ENCODE results near the gene METTL25B.

Gene METTL25B

DNA sequence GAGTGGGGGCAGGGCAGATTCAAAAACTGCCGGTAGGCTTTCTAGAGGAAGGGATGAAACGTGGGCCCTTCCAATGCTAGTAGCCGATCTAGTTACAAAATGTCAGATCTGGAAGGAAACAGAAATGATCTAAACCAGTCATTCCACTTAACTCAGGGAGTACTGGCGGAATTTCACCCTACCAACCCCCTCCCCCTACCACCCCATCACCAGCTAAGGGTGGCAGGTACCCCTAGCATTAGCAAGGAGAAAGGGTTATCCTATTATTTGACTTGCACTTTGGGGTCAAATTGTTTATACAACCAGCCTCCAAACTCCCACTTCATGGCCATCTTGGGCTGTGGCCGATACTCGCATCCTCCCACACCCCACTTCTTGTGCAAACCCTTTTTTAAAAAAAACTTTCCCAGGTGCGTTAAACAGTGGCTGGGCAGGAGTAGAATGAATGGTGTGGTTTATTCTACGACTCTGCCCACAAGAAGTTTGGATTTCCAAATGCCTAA is 13.3 kb downstream of the METTL25B start:
- Histone ChIP-seq H3K27me3 (no peaks in the 10 kb centered on the region), H3K36me3 (peaks cover 55 to 81% (median 72%) of the 10 kb centered on the region in 11 experiments), H3K9ac (peak overlapping the region in 9 of 11 experiments; percentile 34 to 90 (median 51); a peak in 12 of 22 replicates), H3K9me3 (replicated peaks in 1 of 11) (no peaks in the 10 kb centered on the region), H3K4me3 (peak overlapping the region in 8 of 10 experiments; percentile 13 to 83 (median 42); a peak in 6 of 20 replicates), H3K4me2 (peak overlapping the region; percentile 54 to 84 (median 68)), H3K27ac (peak overlapping the region; percentile 61 to 88 (median 78)), H3K4me1 (peaks cover 40 to 65% (median 56%) of the 10 kb centered on the region in 10 experiments), H4K20me1 (peaks cover 0 to 35% (median 29%) of the 10 kb centered on the region in 11 experiments; a peak in 18 of 22 replicates)
- no peak for TF ChIP-seq Cebpa-rat (IDR thresholded peaks at IDR 0.05)

DNA sequence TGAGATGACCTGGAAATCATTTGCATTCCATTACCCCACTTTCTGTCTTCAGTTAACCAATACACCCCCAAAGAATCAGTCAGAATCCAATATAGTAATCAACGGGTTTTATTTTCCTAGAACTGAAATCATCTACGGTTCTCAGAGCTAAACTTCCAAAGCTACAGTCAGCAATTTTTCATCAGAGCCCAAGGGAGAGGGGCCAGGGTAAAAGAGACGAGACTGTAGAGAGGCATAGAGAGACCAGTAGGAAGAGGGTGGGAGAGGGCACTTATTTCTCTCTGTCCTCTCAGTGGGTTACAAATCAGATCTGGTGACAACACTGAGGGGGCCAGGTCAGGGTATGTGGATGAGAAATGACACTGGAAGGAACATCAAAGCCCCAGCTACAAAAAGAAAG is 13.7 kb downstream of the METTL25B start:
- peak overlapping the region in 2 of 10 experiments; percentile 13 to 46; a peak in 1 of 20 replicates for H3K4me3 ChIP-seq

DNA sequence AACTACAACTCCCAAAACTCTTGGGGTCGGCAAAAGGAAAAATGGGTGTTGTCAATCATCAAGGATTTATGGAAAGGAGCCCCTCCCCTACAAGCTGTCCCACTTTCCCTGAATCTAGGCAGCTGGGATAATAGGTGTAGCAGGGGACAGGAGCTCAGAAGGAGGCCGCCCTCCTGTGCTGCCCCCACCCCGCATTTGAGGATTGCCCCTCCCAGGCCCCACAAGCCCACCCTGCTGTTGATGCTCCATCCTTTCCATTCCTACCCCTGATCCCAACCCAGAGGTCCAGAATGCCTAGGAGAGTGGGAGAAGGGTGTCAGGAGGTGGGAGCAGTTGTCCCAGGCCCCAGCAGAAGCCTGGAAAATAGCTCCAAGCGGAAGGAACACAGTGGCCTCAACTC is 14.5 kb downstream of the METTL25B start:
- H3K36me3 ChIP-seq = peaks cover 43 to 68% (median 62%) of the 10 kb centered on the region in 11 experiments
- peaks cover 0 to 47% (median 34%) of the 10 kb centered on the region in 11 experiments; a peak in 18 of 22 replicates for H4K20me1 ChIP-seq
- H3K9ac ChIP-seq = peak overlapping the region in 2 of 11 experiments; percentile 3 to 14; a peak in 2 of 22 replicates
- H3K9me3 ChIP-seq (replicated peaks in 1 of 11) = no peaks in the 10 kb centered on the region
- H3K4me1 ChIP-seq = peaks cover 50 to 76% (median 66%) of the 10 kb centered on the region in 10 experiments
- H3K27ac ChIP-seq = peak overlapping the region in 9 of 11 experiments; percentile 55 to 85 (median 75); a peak in 11 of 22 replicates
- no peak for TF ChIP-seq Cebpa-rat (IDR thresholded peaks at IDR 0.05)
- no peak overlapping the region for H3K4me3 ChIP-seq
- H3K27me3 ChIP-seq = no peaks in the 10 kb centered on the region
- H3K4me2 ChIP-seq = peak overlapping the region in 4 of 11 experiments; percentile 1 to 68 (median 38); a peak in 5 of 22 replicates

More for the DNA sequence above, 13.7 kb downstream of the METTL25B start:
- peaks cover 45 to 70% (median 61%) of the 10 kb centered on the region in 10 experiments for H3K4me1 ChIP-seq
- no peaks in the 10 kb centered on the region for H3K27me3 ChIP-seq
- H3K36me3 ChIP-seq = peaks cover 51 to 76% (median 67%) of the 10 kb centered on the region in 11 experiments
- peaks cover 0 to 40% (median 34%) of the 10 kb centered on the region in 11 experiments; a peak in 18 of 22 replicates for H4K20me1 ChIP-seq
- peak overlapping the region in 10 of 11 experiments; percentile 61 to 88 (median 78); a peak in 19 of 22 replicates for H3K27ac ChIP-seq
- no peaks in the 10 kb centered on the region for H3K9me3 ChIP-seq (replicated peaks in 1 of 11)
- H3K9ac ChIP-seq = peak overlapping the region in 5 of 11 experiments; percentile 8 to 90 (median 42); a peak in 4 of 22 replicates
- H3K4me2 ChIP-seq = peak overlapping the region; percentile 54 to 84 (median 68); a peak in 21 of 22 replicates
- TF ChIP-seq Cebpa-rat (IDR thresholded peaks at IDR 0.05) = no peak

DNA sequence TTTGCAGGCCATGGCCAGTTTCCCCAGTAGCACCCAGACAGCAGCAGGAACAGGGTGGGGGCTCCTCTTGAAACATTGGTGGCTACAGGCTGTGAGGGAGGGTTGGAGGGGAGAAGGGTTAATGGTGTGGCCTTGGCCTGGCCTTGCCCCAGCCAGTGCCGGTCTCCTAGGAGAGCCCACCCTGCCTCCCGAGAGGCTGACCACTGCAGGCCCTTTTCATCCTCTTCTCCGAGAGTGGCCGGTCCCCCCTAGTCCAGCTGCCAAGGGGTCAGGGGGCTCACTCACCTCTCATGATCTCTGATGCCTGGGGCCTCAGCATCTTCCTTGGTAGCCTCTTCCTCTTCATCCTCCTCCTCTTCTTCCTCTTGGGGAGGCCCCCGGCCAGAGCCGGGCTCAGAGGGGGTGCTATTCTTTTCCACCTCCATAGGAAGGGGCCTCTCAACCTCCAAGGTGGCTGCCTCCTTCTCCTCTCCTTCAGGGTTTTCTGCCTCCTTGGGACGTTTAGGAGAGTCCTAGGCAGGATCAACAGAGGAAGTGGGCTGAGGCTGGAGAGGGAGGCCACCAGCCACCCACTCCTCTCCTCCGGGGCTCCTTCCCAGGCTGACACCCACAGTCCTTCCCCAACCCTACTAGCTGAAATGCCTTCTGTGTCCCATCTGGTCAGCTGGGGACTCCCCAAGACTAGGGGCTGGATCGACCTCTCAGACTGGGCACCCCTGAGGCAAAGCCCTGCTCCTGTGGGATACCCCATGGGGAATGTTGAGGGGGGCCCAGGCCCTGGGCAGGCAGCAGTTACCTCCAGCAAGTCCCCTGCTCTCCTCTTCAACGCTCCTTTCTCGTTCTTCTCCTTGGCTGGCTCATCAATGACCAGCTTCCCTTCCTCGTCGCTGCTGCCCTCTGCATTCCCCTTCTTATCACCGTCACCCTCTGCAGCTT is 15.4 kb downstream of the METTL25B start:
- peaks cover 0 to 56% (median 35%) of the 10 kb centered on the region in 11 experiments; a peak in 18 of 22 replicates for H4K20me1 ChIP-seq
- peak overlapping the region in 7 of 11 experiments; percentile 1 to 68 (median 28); a peak in 9 of 22 replicates for H3K4me2 ChIP-seq
- peak overlapping the region in 10 of 11 experiments; percentile 14 to 64 (median 34); a peak in 13 of 22 replicates for H3K9ac ChIP-seq
- peaks cover 36 to 64% (median 55%) of the 10 kb centered on the region in 11 experiments for H3K36me3 ChIP-seq
- no peak for TF ChIP-seq Cebpa-rat (IDR thresholded peaks at IDR 0.05)
- peak overlapping the region in 9 of 11 experiments; percentile 2 to 85 (median 55); a peak in 14 of 22 replicates for H3K27ac ChIP-seq
- peaks cover 57 to 85% (median 75%) of the 10 kb centered on the region in 10 experiments for H3K4me1 ChIP-seq
- no peak overlapping the region; a peak in 1 of 20 replicates for H3K4me3 ChIP-seq
- H3K27me3 ChIP-seq = no peaks in the 10 kb centered on the region
- H3K9me3 ChIP-seq (replicated peaks in 1 of 11) = no peaks in the 10 kb centered on the region

DNA sequence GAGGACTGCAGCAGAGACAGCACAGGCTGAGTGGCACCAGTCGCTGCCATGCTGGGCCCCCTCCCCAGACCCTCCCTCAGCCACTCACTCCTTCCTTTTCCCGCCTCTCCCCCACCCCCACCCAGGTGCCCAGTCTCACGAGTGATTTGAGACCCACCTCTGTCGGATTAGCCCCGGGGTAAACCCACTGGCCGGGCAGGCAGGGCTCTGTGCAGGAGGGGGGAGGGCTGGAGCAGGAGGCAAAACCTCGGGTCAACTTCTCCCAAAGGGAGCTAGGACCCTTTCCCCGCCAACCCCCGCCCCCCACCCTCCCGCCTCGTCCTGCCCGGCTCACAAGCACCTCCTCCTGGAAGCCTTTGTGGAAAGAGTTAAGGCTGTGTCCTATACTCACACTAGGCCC is 16.1 kb downstream of the METTL25B start:
- peak overlapping the region in 9 of 11 experiments; percentile 19 to 100 (median 96); a peak in 10 of 22 replicates for H3K27ac ChIP-seq
- H3K4me2 ChIP-seq = peak overlapping the region in 4 of 11 experiments; percentile 90 to 100 (median 98); a peak in 5 of 22 replicates
- H3K36me3 ChIP-seq = peaks cover 36 to 65% (median 51%) of the 10 kb centered on the region in 11 experiments
- H3K27me3 ChIP-seq = no peaks in the 10 kb centered on the region
- H3K4me3 ChIP-seq = no peak overlapping the region
- H4K20me1 ChIP-seq = peaks cover 0 to 58% (median 35%) of the 10 kb centered on the region in 11 experiments; a peak in 18 of 22 replicates
- H3K4me1 ChIP-seq = peaks cover 57 to 84% (median 77%) of the 10 kb centered on the region in 10 experiments
- no peaks in the 10 kb centered on the region for H3K9me3 ChIP-seq (replicated peaks in 1 of 11)
- no peak for TF ChIP-seq Cebpa-rat (IDR thresholded peaks at IDR 0.05)
- peak overlapping the region in 8 of 11 experiments; percentile 30 to 99 (median 52); a peak in 11 of 22 replicates for H3K9ac ChIP-seq

DNA sequence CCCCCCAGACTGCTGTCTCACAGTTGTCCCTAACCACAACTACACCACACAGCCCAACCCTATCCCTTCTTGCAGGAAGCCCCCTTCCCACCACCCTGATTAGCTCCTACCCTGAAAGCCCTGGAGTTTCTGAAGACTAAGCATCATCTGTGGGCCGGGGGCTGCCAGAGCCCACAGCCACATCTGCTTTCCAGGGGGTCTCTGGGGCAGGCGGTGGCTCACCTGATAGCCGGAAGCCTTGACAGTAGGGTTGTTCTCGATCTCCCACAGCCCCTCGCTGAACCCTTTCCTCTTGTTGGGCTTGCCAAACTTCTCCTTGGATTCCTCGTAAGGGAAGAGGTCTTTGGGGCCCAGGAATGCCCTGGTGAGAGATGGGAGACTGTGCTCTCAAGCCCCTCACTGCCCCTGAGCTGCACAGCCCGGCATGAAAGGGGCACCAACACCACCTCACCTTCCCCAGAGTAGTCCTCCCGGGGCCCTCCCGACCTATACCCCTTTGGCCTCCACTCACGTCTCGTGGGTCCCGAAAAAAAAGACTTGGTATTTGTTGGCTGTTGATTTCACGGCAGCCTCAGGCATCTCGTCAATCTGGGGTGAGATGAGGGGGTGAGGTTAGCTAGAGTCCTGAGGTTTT is 16.6 kb downstream of the METTL25B start:
- Histone ChIP-seq H3K9me3 (replicated peaks in 1 of 11) (no peaks in the 10 kb centered on the region), H3K4me1 (peaks cover 51 to 82% (median 72%) of the 10 kb centered on the region in 10 experiments), H3K9ac (peak overlapping the region; percentile 52 to 100 (median 95); a peak in 20 of 22 replicates), H3K4me3 (0 out of 20 replicates have a peak overlapping the region, but pooled peaks of 1 of the 10 experiments have one; percentile 3), H3K27ac (peak overlapping the region; percentile 11 to 100 (median 93); a peak in 20 of 22 replicates), H4K20me1 (peaks cover 0 to 58% (median 35%) of the 10 kb centered on the region in 11 experiments; a peak in 18 of 22 replicates), H3K4me2 (peak overlapping the region; percentile 90 to 100 (median 100)), H3K36me3 (peaks cover 36 to 70% (median 57%) of the 10 kb centered on the region in 11 experiments), H3K27me3 (no peaks in the 10 kb centered on the region)
- TF ChIP-seq Cebpa-rat (IDR thresholded peaks at IDR 0.05) = no peak

DNA sequence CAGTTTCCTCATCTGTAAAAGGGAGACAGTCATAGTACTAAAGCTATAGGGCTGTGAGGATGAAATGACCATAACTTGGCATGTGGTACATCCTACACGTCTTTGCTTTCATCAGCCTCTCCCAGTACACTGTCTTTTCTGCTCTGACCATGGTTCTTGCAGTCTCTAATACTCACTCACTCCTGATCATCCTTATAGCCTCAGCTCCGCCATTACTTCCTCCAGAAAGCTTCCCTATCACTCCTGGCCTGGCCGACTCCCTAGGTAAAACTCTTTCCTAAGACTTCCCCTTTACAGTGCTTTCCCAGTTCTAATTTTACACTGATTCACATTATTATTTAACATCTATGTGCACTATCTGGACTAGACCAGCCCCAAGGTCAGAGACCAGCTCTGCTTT is 17.6 kb downstream of the METTL25B start:
- no peak for TF ChIP-seq Cebpa-rat (IDR thresholded peaks at IDR 0.05)
- Histone ChIP-seq H3K9ac (peak overlapping the region; percentile 37 to 100 (median 95); a peak in 17 of 22 replicates), H3K27me3 (no peaks in the 10 kb centered on the region), H3K36me3 (peaks cover 36 to 71% (median 57%) of the 10 kb centered on the region in 11 experiments), H4K20me1 (peaks cover 0 to 58% (median 35%) of the 10 kb centered on the region in 11 experiments; a peak in 18 of 22 replicates), H3K4me3 (peak overlapping the region in 2 of 10 experiments; percentile 38 to 93; a peak in 2 of 20 replicates), H3K4me2 (peak overlapping the region; percentile 90 to 100 (median 100)), H3K27ac (peak overlapping the region; percentile 83 to 100 (median 99); a peak in 20 of 22 replicates), H3K9me3 (replicated peaks in 1 of 11) (no peaks in the 10 kb centered on the region), H3K4me1 (peaks cover 45 to 78% (median 69%) of the 10 kb centered on the region in 10 experiments)

Data from BLaER1 treated with 17β-estradiol and CSF1 and Interleukin-3, amounts not matched to agents 10 nM and 100 nM (cell line).